GM12878 (cell line): ENCODE data around the gene GAL3ST2. TPM values are rescaled to one million over a fixed set of nuclear protein-coding genes. Genes with fewer than 3 reads are reported as not detected.
A peak's percentile ranks its signal among the peaks of the same experiment; 100 is the strongest.

Experiments used
- ATAC-seq: fragments of 200-7000 bp; cut with Tn5 transposase; 3 replicates; pipeline ENCODE4 v1.9.1; 2020; ENCODE audit warnings: mild to moderate bottlenecking, moderate library complexity
- BruUV-seq: library from RNA; stranded (reverse); fragments of 400-500 nt; replicated peaks from 2 replicates; lab custom pipeline; 2021; lab: Mats Ljungman, UMichigan
- CTCF ChIA-PET: fragments of 300-600 bp; sonication (Branson Sonifier 250); formaldehyde crosslinking; extraction: SDS; loops from one replicate; lab custom pipeline; 2021; ENCODE audit warnings: inconsistent platforms; lab: Yijun Ruan, JAX
- POLR2A ChIA-PET: fragments of 350-600 bp; formaldehyde crosslinking; extraction: SDS; loops from one replicate; lab custom pipeline; 2021; ENCODE audit warnings: inconsistent platforms; lab: Charles Lee
- RAD21 ChIA-PET: fragments of 300-600 bp; sonication (Branson Sonifier 250); formaldehyde crosslinking; loops from one replicate; lab custom pipeline; 2023; ENCODE audit warnings: antibody characterized with exemption; ENCODE audit not compliant: unreplicated experiment; lab: Charles Lee
- SMC1A ChIA-PET: fragments of 300-600 bp; sonication (Branson Sonifier 250); formaldehyde crosslinking; loops from one replicate; lab custom pipeline; 2023; ENCODE audit not compliant: unreplicated experiment, uncharacterized antibody; lab: Charles Lee
- DNase-seq: peaks from one replicate; pipeline ENCODE4 v3.0.0-alpha.2; 2011; ENCODE audit warnings: low read depth, low spot score
- FAIRE-seq: peaks from 3 replicates; lab custom pipeline; 2011; peaks lifted over from hg19 to GRCh38; lab: Jason Lieb, UNC
- H2AFZ ChIP-seq: 2 replicates; pipeline ENCODE4 v1.6.0; 2011; ENCODE audit warnings: low read depth, low read length, control low read depth; ENCODE audit not compliant: control insufficient read depth
- H3K27ac ChIP-seq: 2 replicates; pipeline ENCODE4 v1.5.1; 2011; ENCODE audit warnings: control low read depth; ENCODE audit not compliant: control insufficient read depth, insufficient read depth
- H3K27me3 ChIP-seq, 2 experiments: replicated peaks in 1 of 2; 2 replicates each; pipeline versions ENCODE4 v1.6.0 to v1.6.1; 2011; ENCODE audit warnings: low read length in 1 of 2; ENCODE audit not compliant: control insufficient read depth in 2 of 2, insufficient read depth in 2 of 2
- H3K36me3 ChIP-seq, 2 experiments: 2 replicates each; pipeline ENCODE4 v1.5.1; 2011; ENCODE audit warnings: low read length in 1 of 2; ENCODE audit not compliant: control insufficient read depth in 2 of 2, insufficient read depth in 2 of 2
- H3K4me1 ChIP-seq: 2 replicates; pipeline ENCODE4 v1.6.1; 2011; ENCODE audit warnings: mild to moderate bottlenecking, low read length, moderate library complexity, mixed read lengths; ENCODE audit not compliant: control insufficient read depth, insufficient read depth
- H3K4me2 ChIP-seq: 2 replicates; pipeline ENCODE4 v1.6.0; 2011; ENCODE audit warnings: control low read depth; ENCODE audit not compliant: control insufficient read depth, insufficient read depth
- H3K4me3 ChIP-seq: fragments of 200-600 bp; sonication (generic); 2 replicates; pipeline ENCODE4 v1.5.1; 2016
- H3K79me2 ChIP-seq: 2 replicates; pipeline ENCODE4 v1.6.0; 2011; ENCODE audit warnings: low read length; ENCODE audit not compliant: control insufficient read depth, insufficient read depth
- H3K9ac ChIP-seq: 2 replicates; pipeline ENCODE4 v1.8.0; 2011; ENCODE audit warnings: low read length, control low read depth, mixed read lengths; ENCODE audit not compliant: control insufficient read depth, insufficient read depth
- H3K9me3 ChIP-seq: replicated peaks from 3 replicates; pipeline ENCODE4 v1.5.1; 2011; ENCODE audit warnings: mild to moderate bottlenecking, low read length; ENCODE audit not compliant: control insufficient read depth, insufficient read depth
- H4K20me1 ChIP-seq: 2 replicates; pipeline ENCODE4 v1.6.0; 2011; ENCODE audit not compliant: control insufficient read depth, insufficient read depth
- GABPA ChIP-seq: IDR thresholded peaks from 2 replicates; pipeline ENCODE4 v1.6.1; 2014; ENCODE audit warnings: antibody characterized with exemption, low read depth, mild to moderate bottlenecking, inconsistent platforms
- HDGF ChIP-seq: fragments of 450-650 bp; IDR thresholded peaks from 2 replicates; pipeline ENCODE4 v1.6.1; 2016; ENCODE audit warnings: antibody characterized with exemption
- MEF2A ChIP-seq: IDR thresholded peaks from 2 replicates; pipeline ENCODE4 v1.6.1; 2011; ENCODE audit warnings: low read depth, mild to moderate bottlenecking, low read length, moderate library complexity; ENCODE audit not compliant: insufficient read depth
- MEF2B ChIP-seq: fragments of 450-650 bp; IDR thresholded peaks from 2 replicates; pipeline ENCODE4 v1.6.1; 2018; ENCODE audit warnings: mild to moderate bottlenecking, moderate library complexity; ENCODE audit not compliant: partially characterized antibody, poor library complexity, severe bottlenecking
- POLR2A ChIP-seq: IDR thresholded peaks from 2 replicates; pipeline ENCODE4 v1.6.1; 2011; ENCODE audit warnings: low read depth, mild to moderate bottlenecking, low read length
- SMARCA5 ChIP-seq: fragments of 450-650 bp; IDR thresholded peaks from 2 replicates; pipeline ENCODE4 v1.6.1; 2017; ENCODE audit warnings: mild to moderate bottlenecking
- WGBS: methylation state at CpG from one replicate; pipeline ENCODE4 v1.1.6; 2016; ENCODE audit warnings: low lambda C conversion rate; ENCODE audit not compliant: insufficient replicate concordance, insufficient coverage; ENCODE audit errors: missing lambda C conversion rate; 5-methylcytosine and 5-hydroxymethylcytosine counted together
- in situ Hi-C: fragments of 300-500 bp; cut with MboI; formaldehyde crosslinking; loops from 9 replicates; pipeline ENCODE4 v1.14.3; 2018; ENCODE audit warnings: mixed read lengths
- intact Hi-C: fragments of 100-400 bp; cut with micrococcal nuclease; formaldehyde crosslinking; loops from one replicate; pipeline ENCODE4 v1.14.2; 2022; ENCODE audit not compliant: unreplicated experiment
- polyA plus RNA-seq, 11 experiments: library from polyadenylated mRNA; depleted of rRNA in 4 of 11; unstranded in 6 of 11; stranded (reverse) in 5 of 11; fragments of >200 nt; fragmentation: Nextera tagmentation in 4 of 11; fragmentation: Illumina TruSeq in 1 of 11; extraction: Ambion mirVana in 4 of 11; extraction: Trizol in 1 of 11; gene quantifications; 1 replicate in 1 of 11; 2 replicates in 10 of 11; pipeline versions ENCODE4 v1.2.1 to v1.2.3, GENCODE V29; 2011 to 2016; ENCODE audit warnings: inconsistent platforms in 2 of 11, missing spikeins in 2 of 11, low read depth in 1 of 11
- total RNA-seq, 4 experiments: library from RNA; depleted of rRNA in 3 of 4; stranded (reverse); fragments of >200 nt in 3 of 4; fragmentation: Illumina TruSeq in 1 of 4; extraction: Trizol in 1 of 4; gene quantifications; 2 replicates each; pipeline versions ENCODE4 v1.2.1 to v1.2.3, GENCODE V29; 2013 to 2021
- TF ChIP-seq, protein P1 (sequence below): IDR thresholded peaks from 2 replicates; pipeline ENCODE4 v1.6.1; 2011; ENCODE audit warnings: borderline replicate concordance, low read depth, mild to moderate bottlenecking, moderate library complexity, low read length; ENCODE audit not compliant: insufficient read depth, poor library complexity, severe bottlenecking

Gene GAL3ST2
- total and polyA plus RNA-seq, 10 of the 15 experiments (the other 5 are each of a cell fraction or from before 2014, with no cell fraction given): 0.09 to 0.36 (median 0.11) TPM; not detected in 7

DNA sequence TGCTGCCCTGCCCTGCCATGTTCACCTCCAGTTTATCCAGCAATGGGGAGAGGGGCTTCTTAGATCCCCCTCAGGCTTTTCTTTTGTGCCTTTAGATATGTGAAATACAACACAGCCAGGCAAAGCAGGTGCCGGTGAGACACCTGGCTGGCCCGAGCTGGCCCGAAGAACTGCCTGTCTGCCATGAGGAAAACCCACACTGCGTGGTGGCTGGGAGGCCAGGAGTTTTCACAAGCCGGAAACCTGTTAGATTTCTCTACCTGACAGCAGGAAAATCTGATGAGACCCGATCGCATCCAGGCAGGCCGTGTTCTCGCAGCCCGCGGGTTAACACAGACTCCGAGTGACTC, 5.7 kb upstream of the GAL3ST2 start:
- H3K9me3 ChIP-seq: no peaks in the 10 kb centered on the region
- FAIRE-seq (no peak), DNase-seq (no peak)
- no peaks in the 10 kb centered on the region for H3K36me3 ChIP-seq
- H3K27ac ChIP-seq: no peak overlapping the region; the same call in 1 of the 2 replicates
- WGBS: 89% methylated on average over 12 of the region's 12 CpGs
- no peaks in the 10 kb centered on the region for H3K79me2 ChIP-seq
- SMC1A ChIA-PET: no interaction called here
- no peaks in the 10 kb centered on the region for H4K20me1 ChIP-seq
- POLR2A ChIA-PET: no interaction called here
- RAD21 ChIA-PET: no interaction called here
- peaks cover 15% of the 10 kb centered on the region for H3K4me1 ChIP-seq
- H3K4me3 ChIP-seq: no peak overlapping the region
- BruUV-seq: no TSS peak
- in situ Hi-C loops: no loop called here
- intact Hi-C loops: no loop called here
- TF ChIP-seq GABPA: no peak
- no peak for TF ChIP-seq SMARCA5
- TF ChIP-seq, protein P1, sequence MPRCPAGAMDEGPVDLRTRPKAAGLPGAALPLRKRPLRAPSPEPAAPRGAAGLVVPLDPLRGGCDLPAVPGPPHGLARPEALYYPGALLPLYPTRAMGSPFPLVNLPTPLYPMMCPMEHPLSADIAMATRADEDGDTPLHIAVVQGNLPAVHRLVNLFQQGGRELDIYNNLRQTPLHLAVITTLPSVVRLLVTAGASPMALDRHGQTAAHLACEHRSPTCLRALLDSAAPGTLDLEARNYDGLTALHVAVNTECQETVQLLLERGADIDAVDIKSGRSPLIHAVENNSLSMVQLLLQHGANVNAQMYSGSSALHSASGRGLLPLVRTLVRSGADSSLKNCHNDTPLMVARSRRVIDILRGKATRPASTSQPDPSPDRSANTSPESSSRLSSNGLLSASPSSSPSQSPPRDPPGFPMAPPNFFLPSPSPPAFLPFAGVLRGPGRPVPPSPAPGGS: no peak
- TF ChIP-seq, all 136 proteins: peak for 0
- no peak for ATAC-seq
- Histone ChIP-seq H3K27me3 (no peaks in the 10 kb centered on the region), H3K9ac (no peak overlapping the region), H2AFZ (no peak overlapping the region), H3K4me2 (no peak overlapping the region)
- CTCF ChIA-PET: interaction anchor here (1.4 kb wide), 1 partner anchor 108 kb away, joined by 5 read pairs; no protein-coding TSS in a partner anchor

DNA sequence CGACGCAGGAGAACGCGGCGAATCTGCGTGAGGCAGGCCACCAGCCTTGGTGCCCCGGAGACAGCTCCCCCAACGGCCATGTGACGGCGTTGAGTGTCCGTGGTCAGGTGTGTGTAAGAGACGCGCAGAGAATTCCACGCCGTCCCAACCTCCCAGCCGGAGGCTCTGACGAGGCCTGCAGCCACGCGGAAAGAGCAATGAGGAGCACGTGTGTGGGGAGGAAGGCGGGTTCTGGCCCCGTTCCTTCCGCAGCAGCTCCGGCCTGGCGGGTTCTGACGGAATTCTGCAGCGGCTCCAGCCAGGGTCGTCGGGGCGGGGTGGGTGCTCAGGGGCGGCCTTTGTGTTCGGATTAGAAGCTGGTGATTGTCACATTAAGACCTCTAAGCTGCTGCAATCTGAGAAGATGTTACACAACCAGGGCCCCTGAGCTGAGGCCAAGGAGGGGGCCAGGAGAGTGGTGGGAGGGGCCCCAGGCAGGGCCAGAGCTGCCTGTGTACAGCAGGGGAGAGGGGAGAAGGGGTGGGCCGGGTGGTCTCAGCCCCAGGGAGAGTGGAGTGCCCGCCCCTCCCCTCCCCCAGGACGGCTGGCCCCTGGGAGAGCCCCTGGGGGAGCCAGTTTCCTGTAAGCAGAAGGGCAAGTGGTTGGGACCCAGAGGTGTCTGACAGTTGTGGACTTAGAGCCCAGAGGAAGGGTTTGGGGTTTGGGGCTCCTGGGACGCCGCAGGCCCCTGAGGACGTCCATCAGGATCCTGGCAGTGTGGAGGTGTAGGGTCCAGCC, 5.1 kb upstream of the GAL3ST2 start:
- intact Hi-C loops: loop anchor here (1.0 kb wide), 1 partner anchor 105 kb away; no protein-coding TSS in a partner anchor
- H3K27me3 ChIP-seq: no peaks in the 10 kb centered on the region
- ATAC-seq: peak; percentile 61

More for the DNA sequence above, 5.1 kb upstream of the GAL3ST2 start:
- H3K79me2 ChIP-seq: no peaks in the 10 kb centered on the region
- peak overlapping the region; percentile 72 for H3K9ac ChIP-seq
- peaks cover 15% of the 10 kb centered on the region for H3K4me1 ChIP-seq
- ChIA-PET POLR2A (no interaction called here), RAD21 (no interaction called here), CTCF (interaction anchor here (1.4 kb wide), 1 partner anchor 107 kb away, joined by 5 read pairs; no protein-coding TSS in a partner anchor), SMC1A (interaction anchor here (1.7 kb wide), 1 partner anchor 15 kb away, joined by 7 read pairs; no protein-coding TSS in a partner anchor)
- H3K27ac ChIP-seq: peak overlapping the region; percentile 89
- 92% methylated on average over 35 of the region's 38 CpGs for WGBS
- DNase-seq: no peak
- H3K4me3 ChIP-seq: 0 out of 2 replicates have a peak overlapping the region, but pooled peaks have one; percentile 23
- H3K9me3 ChIP-seq: no peaks in the 10 kb centered on the region
- H4K20me1 ChIP-seq: no peaks in the 10 kb centered on the region
- TSS peak; percentile 81 for BruUV-seq
- FAIRE-seq: no peak
- TF ChIP-seq HDGF (peak; percentile 89; the same call in 1 of the 2 replicates), POLR2A (0 out of 2 replicates have a peak, but pooled peaks have one; percentile 13), MEF2B (peak; percentile 29), MEF2A (no peak)
- in situ Hi-C loops: no loop called here
- H3K36me3 ChIP-seq: no peaks in the 10 kb centered on the region
- peak overlapping the region; percentile 87 for H2AFZ ChIP-seq
- H3K4me2 ChIP-seq: peak overlapping the region; percentile 97
